PC-3 (cell line): ENCODE data around the gene SCAPER. TPM values are rescaled to one million over a fixed set of nuclear protein-coding genes. Genes with fewer than 3 reads are reported as not detected.

Source experiments
- ATAC-seq: fragments of 200-7000 bp; cut with Tn5 transposase; 2 replicates; pipeline ENCODE4 v1.9.1; 2020; ENCODE audit warnings: mild to moderate bottlenecking, moderate library complexity
- BruUV-seq: library from RNA; stranded (reverse); fragments of 400-500 nt; replicated peaks from 2 replicates; lab custom pipeline; 2021; lab: Mats Ljungman, UMichigan
- CTCF ChIA-PET: fragments of 300-600 bp; sonication (Branson Sonifier 250); formaldehyde crosslinking; loops from one replicate; lab custom pipeline; 2022; ENCODE audit warnings: antibody characterized with exemption; lab: Charles Lee
- POLR2A ChIA-PET: fragments of 300-600 bp; sonication (Branson Sonifier 250); formaldehyde crosslinking; loops from one replicate; lab custom pipeline; 2022; ENCODE audit warnings: antibody characterized with exemption; ENCODE audit not compliant: unreplicated experiment; lab: Charles Lee
- DNase-seq: peaks from one replicate; pipeline ENCODE4 v3.0.0-alpha.2; 2015
- H2AFZ ChIP-seq: fragments of 300-600 bp; sonication (generic); 2 replicates; pipeline ENCODE4 v1.6.0; 2016; ENCODE audit warnings: antibody characterized with exemption, low read length
- H3F3A ChIP-seq: fragments of 300-600 bp; sonication (generic); one replicate; pipeline ENCODE4 v1.6.0; 2017; ENCODE audit warnings: antibody characterized with exemption, low read length, control low read depth, mild to moderate bottlenecking; ENCODE audit not compliant: unreplicated experiment
- H3K27ac ChIP-seq: fragments of 300-600 bp; sonication (generic); 2 replicates; pipeline ENCODE4 v1.5.1; 2016; ENCODE audit warnings: mild to moderate bottlenecking, low read length
- H3K27me3 ChIP-seq: fragments of 300-600 bp; sonication (generic); 2 replicates; pipeline ENCODE4 v1.6.1; 2016; ENCODE audit warnings: low read length, mixed read lengths
- H3K36me3 ChIP-seq: fragments of 300-600 bp; sonication (generic); 2 replicates; pipeline ENCODE4 v1.6.1; 2016; ENCODE audit warnings: low read depth, mixed run types, low read length, mixed read lengths
- H3K4me1 ChIP-seq: fragments of 300-600 bp; sonication (generic); 2 replicates; pipeline ENCODE4 v1.5.1; 2016; ENCODE audit warnings: low read length; ENCODE audit not compliant: insufficient read depth
- H3K4me2 ChIP-seq: fragments of 300-600 bp; sonication (generic); 2 replicates; pipeline ENCODE4 v1.6.0; 2016; ENCODE audit warnings: low read length
- H3K4me3 ChIP-seq: fragments of 300-600 bp; sonication (generic); 2 replicates; pipeline ENCODE4 v1.5.1; 2016; ENCODE audit warnings: mild to moderate bottlenecking, low read length, mixed read lengths
- H3K79me2 ChIP-seq: fragments of 300-600 bp; sonication (generic); 2 replicates; pipeline ENCODE4 v1.6.1; 2017; ENCODE audit warnings: low read length, mixed read lengths
- H3K9ac ChIP-seq: fragments of 300-600 bp; sonication (generic); 2 replicates; pipeline ENCODE4 v1.6.0; 2016; ENCODE audit warnings: mild to moderate bottlenecking, low read length
- H3K9me2 ChIP-seq: fragments of 300-600 bp; sonication (generic); replicated peaks from 2 replicates; pipeline ENCODE4 v1.6.1; 2016; ENCODE audit warnings: mixed run types, low read length, mixed read lengths
- H3K9me3 ChIP-seq: fragments of 300-600 bp; sonication (generic); 2 replicates; pipeline ENCODE4 v1.6.1; 2016; ENCODE audit warnings: low read length, mixed read lengths
- H4K20me1 ChIP-seq: fragments of 300-600 bp; sonication (generic); 2 replicates; pipeline ENCODE4 v1.6.1; 2016; ENCODE audit warnings: low read length, mixed read lengths
- CTCF ChIP-seq: fragments of 300-600 bp; sonication (generic); conservative IDR thresholded peaks from 2 replicates; pipeline ENCODE4 v1.5.1; 2017; ENCODE audit warnings: antibody characterized with exemption, low read depth, mild to moderate bottlenecking, low read length
- EZH2 ChIP-seq: fragments of 300-600 bp; sonication (generic); IDR thresholded peaks from one replicate; pipeline ENCODE4 v1.6.1; 2017; ENCODE audit warnings: antibody characterized with exemption, mild to moderate bottlenecking, low read length; ENCODE audit not compliant: unreplicated experiment
- EZH2phosphoT487 ChIP-seq: fragments of 300-600 bp; sonication (generic); IDR thresholded peaks from 2 replicates; pipeline ENCODE4 v1.6.1; 2018; ENCODE audit warnings: mild to moderate bottlenecking, antibody characterized with exemption, low read length, borderline replicate concordance
- intact Hi-C: fragments of 100-400 bp; cut with micrococcal nuclease; formaldehyde crosslinking; loops from 2 replicates; pipeline ENCODE4 v1.9.0; 2023
- total RNA-seq: library from RNA; depleted of rRNA; stranded (reverse); fragments of >200 nt; gene quantifications from 2 replicates; pipeline ENCODE4 v1.2.3, GENCODE V29; 2014

Gene SCAPER
- total RNA-seq, 1 experiment from 2014 or later: 6.0 TPM

- no TSS peak for BruUV-seq
- no peaks in the 10 kb centered on the region for H3K79me2 ChIP-seq
- H3K4me2 ChIP-seq: no peak overlapping the region
- no peaks in the 10 kb centered on the region for H4K20me1 ChIP-seq
- intact Hi-C loops: no loop called here
- no peak overlapping the region for H3K9ac ChIP-seq
- no peak overlapping the region for H2AFZ ChIP-seq
- H3F3A ChIP-seq: no peaks in the 10 kb centered on the region
- DNase-seq (no peak), ATAC-seq (no peak)
- 0 out of 2 replicates have a peak, but pooled peaks cover 2% of the 10 kb centered on the region for H3K36me3 ChIP-seq
- H3K9me2 ChIP-seq: no peaks in the 10 kb centered on the region
- no peak overlapping the region for H3K4me3 ChIP-seq
- no peak overlapping the region for H3K27ac ChIP-seq
- TF ChIP-seq EZH2: no peak
- no peak for TF ChIP-seq EZH2phosphoT487
- TF ChIP-seq CTCF: no peak
- H3K9me3 ChIP-seq: no peaks in the 10 kb centered on the region
- no peaks in the 10 kb centered on the region for H3K4me1 ChIP-seq
- no peaks in the 10 kb centered on the region for H3K27me3 ChIP-seq
- ChIA-PET CTCF (no interaction called here), POLR2A (no interaction called here)
Measured at GRCh38 chr15:76584868-76585575, 320.1 kb downstream of the SCAPER start.

- H3K4me3 ChIP-seq: no peak overlapping the region
- H3F3A ChIP-seq: no peaks in the 10 kb centered on the region
- H3K27ac ChIP-seq: no peak overlapping the region
- H2AFZ ChIP-seq: no peak overlapping the region
- TF ChIP-seq EZH2phosphoT487 (no peak), EZH2 (no peak), CTCF (no peak)
- ATAC-seq: no peak
- no TSS peak for BruUV-seq
- H3K4me1 ChIP-seq: no peaks in the 10 kb centered on the region
- no peaks in the 10 kb centered on the region for H4K20me1 ChIP-seq
- H3K9me2 ChIP-seq: no peaks in the 10 kb centered on the region
- DNase-seq: no peak
- H3K36me3 ChIP-seq: 0 out of 2 replicates have a peak, but pooled peaks cover 2% of the 10 kb centered on the region
- CTCF ChIA-PET: no interaction called here
- H3K4me2 ChIP-seq: no peak overlapping the region
- no peak overlapping the region for H3K9ac ChIP-seq
- H3K79me2 ChIP-seq: no peaks in the 10 kb centered on the region
- no peaks in the 10 kb centered on the region for H3K9me3 ChIP-seq
- POLR2A ChIA-PET: no interaction called here
- intact Hi-C loops: no loop called here
- H3K27me3 ChIP-seq: no peaks in the 10 kb centered on the region
Measured at GRCh38 chr15:76582550-76582949, 322.6 kb downstream of the SCAPER start.

- DNase-seq (no peak), ATAC-seq (no peak)
- H3K9ac ChIP-seq: no peak overlapping the region
- H3K27me3 ChIP-seq: no peaks in the 10 kb centered on the region
- no peak overlapping the region for H2AFZ ChIP-seq
- ChIA-PET POLR2A (no interaction called here), CTCF (no interaction called here)
- no peak overlapping the region for H3K4me2 ChIP-seq
- no peak overlapping the region for H3K4me3 ChIP-seq
- TF ChIP-seq CTCF (no peak), EZH2 (no peak), EZH2phosphoT487 (no peak)
- no peaks in the 10 kb centered on the region for H3K79me2 ChIP-seq
- no peaks in the 10 kb centered on the region for H3K9me2 ChIP-seq
- H3K36me3 ChIP-seq: 0 out of 2 replicates have a peak, but pooled peaks cover 2% of the 10 kb centered on the region
- intact Hi-C loops: no loop called here
- no peaks in the 10 kb centered on the region for H3K9me3 ChIP-seq
- no peaks in the 10 kb centered on the region for H3K4me1 ChIP-seq
- BruUV-seq: no TSS peak
- no peaks in the 10 kb centered on the region for H3F3A ChIP-seq
- H3K27ac ChIP-seq: no peak overlapping the region
- H4K20me1 ChIP-seq: no peaks in the 10 kb centered on the region
Measured at GRCh38 chr15:76577879-76578512, 327.1 kb downstream of the SCAPER start.
